Fibroblast of mammary gland (primary cell): ENCODE measurements around the gene MPHOSPH8.
A peak's percentile ranks its signal among the peaks of the same experiment; 100 is the strongest.
"Not testable (repeated sequence)": the region's sequence is repeated elsewhere in the genome, so short reads cannot be mapped to it uniquely, and the experiment has no call there.

Experiments used
- DNase-seq: peaks from one replicate; pipeline ENCODE4 v3.0.0-alpha.2; 2010; ENCODE audit warnings: low read depth
- H3K4me3 ChIP-seq: 2 replicates; pipeline ENCODE4 v1.5.1; 2011; ENCODE audit warnings: low read depth, mild to moderate bottlenecking, low read length, moderate library complexity; ENCODE audit not compliant: control insufficient read depth
- TF ChIP-seq, protein P1 (sequence below): conservative IDR thresholded peaks from 2 replicates; pipeline ENCODE4 v1.5.1; 2011; ENCODE audit warnings: low read depth, low read length, inconsistent platforms; ENCODE audit not compliant: control insufficient read depth, insufficient read depth

The MPHOSPH8 gene

DNA sequence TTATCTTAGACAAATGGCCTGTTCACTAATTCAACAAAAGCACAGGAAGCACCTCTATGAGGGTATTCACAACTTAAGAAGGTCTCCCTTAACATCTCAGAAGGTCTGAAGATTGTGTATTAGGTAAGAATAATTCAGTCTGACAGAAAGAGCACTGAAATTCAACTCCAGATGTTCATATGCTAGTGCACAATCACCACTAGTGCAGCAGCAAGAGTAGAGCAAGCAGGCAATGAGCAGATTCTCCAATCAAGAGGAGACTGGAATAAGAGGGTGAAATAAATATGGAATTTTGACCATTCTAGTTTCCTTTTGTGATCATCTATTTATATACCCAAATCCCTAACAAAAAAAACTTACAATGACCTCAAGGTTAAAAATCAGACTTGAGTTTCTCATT lies 52.0 kb downstream of the MPHOSPH8 start:
- TF ChIP-seq, protein P1, sequence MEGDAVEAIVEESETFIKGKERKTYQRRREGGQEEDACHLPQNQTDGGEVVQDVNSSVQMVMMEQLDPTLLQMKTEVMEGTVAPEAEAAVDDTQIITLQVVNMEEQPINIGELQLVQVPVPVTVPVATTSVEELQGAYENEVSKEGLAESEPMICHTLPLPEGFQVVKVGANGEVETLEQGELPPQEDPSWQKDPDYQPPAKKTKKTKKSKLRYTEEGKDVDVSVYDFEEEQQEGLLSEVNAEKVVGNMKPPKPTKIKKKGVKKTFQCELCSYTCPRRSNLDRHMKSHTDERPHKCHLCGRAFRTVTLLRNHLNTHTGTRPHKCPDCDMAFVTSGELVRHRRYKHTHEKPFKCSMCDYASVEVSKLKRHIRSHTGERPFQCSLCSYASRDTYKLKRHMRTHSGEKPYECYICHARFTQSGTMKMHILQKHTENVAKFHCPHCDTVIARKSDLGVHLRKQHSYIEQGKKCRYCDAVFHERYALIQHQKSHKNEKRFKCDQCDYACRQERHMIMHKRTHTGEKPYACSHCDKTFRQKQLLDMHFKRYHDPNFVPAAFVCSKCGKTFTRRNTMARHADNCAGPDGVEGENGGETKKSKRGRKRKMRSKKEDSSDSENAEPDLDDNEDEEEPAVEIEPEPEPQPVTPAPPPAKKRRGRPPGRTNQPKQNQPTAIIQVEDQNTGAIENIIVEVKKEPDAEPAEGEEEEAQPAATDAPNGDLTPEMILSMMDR: no peak
- H3K4me3 ChIP-seq: no peak overlapping the region
- DNase-seq: no peak

DNA sequence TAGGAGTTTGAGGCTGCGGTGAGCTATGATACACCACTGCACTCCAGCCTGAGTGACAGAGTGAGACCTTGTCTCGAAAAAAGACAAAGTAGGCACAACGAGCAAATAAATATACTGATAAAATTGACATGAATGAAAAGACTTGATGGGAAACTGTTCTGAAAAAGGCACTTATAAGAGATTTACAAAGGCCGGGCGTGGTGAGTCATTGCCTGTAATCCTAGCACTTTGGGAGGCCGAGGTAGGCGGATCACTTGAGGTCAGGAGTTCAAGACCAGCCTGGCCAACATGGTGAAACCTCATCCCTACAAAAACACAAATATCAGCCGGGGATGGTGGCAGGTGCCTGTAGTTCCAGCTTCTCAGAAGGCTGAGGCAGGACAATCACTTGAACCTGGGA lies 58.0 kb downstream of the MPHOSPH8 start:
- H3K4me3 ChIP-seq: not testable (repeated sequence)
- DNase-seq: peak; percentile 34

DNA sequence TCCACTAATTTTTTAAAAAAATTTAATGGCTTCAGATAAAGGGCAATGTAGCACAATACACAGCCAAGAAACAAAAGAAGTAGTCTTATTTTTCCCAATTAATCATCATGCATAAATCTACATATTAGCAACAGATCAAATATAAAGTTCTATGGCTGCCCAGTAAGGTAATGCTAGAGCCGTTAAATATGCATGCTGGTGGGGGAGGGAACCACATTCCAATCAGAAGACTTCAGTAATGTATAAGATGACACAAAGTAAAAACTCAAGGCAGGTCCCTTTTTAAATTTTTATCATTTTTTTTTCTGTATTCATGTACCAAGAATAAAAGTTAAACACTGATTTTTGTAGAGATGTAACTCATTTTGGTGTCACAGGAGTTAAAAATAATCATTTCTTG lies 62.0 kb downstream of the MPHOSPH8 start:
- no peak overlapping the region for H3K4me3 ChIP-seq
- TF ChIP-seq, protein P1: no peak
- DNase-seq: no peak

DNA sequence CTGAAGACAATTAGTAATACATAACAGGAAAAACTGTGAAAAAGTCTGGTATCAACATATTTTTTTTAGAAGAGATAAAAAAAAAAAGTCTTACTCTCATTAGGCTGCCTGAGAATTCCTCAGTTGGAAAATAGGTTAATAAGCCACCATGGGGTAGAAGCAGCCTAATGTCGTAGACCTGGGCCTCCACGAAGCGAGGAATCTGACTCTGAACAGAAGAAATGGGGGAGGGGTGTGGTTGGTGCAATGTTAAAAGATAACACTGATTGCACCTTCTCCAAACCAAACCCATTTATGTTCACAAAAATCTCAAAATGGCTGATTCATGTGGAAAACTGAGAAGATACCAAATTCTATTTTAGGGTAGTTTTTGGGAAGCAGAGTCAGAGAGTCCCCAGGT lies 62.4 kb downstream of the MPHOSPH8 start:
- no peak for DNase-seq
- H3K4me3 ChIP-seq: no peak overlapping the region
- TF ChIP-seq, protein P1: no peak

DNA sequence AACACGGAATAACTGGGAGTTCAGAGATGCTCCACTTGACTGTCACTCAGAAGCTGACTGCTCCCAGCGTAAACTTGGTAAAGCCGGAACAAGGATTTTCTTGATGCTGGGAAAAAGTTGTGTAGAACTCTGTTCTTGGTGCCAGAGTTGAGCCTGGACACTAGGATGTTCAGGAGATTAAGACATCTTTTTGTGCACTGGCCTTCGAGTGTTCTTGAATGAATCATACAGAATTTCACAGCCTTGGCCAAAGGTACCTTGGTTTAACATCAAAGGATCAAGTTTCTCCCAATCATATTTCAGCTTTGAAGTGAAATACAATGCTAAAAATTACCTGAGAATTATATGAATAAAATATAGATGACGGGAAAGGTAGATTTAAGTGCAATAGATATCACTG lies 67.5 kb downstream of the MPHOSPH8 start:
- H3K4me3 ChIP-seq, DNase-seq: not testable (repeated sequence)

DNA sequence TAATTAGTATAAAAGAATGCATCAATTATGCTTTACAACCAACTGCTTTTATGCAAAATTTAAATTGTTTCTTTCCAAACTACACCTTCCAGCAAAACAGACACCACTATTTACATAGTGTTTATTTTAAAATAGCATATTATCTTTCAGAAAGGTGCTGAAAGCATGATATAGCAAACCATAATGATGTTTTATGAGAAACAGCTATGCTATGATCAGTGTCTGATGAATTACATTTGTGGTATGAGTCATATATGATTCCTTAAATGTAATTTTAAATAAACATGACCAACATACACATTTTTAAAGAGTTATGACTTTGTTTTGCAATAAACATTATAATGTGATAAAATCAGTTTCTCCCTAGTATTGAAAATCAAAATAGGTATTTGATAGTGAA lies 68.2 kb downstream of the MPHOSPH8 start:
- H3K4me3 ChIP-seq: not testable (repeated sequence)
- peak; percentile 10 for DNase-seq

DNA sequence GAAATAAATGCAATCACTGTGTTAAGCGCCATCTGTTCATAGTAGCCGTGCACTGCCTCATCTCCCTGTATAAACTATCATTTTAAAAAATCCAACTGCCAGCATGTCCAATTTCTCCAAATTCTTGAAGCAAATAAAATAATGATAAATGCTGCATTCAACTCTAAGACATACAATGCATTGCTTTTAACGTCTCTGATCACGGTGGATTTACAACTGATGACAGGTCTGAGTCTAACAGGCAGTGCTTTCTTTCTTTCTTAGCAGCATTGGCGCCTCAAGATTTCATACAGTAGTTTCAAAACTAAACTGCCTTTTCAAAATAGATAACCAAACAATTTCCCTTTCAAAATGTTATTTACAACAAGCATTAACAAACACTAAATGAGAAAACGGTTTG lies 70.8 kb downstream of the MPHOSPH8 start:
- not testable (repeated sequence) for H3K4me3 ChIP-seq, DNase-seq

DNA sequence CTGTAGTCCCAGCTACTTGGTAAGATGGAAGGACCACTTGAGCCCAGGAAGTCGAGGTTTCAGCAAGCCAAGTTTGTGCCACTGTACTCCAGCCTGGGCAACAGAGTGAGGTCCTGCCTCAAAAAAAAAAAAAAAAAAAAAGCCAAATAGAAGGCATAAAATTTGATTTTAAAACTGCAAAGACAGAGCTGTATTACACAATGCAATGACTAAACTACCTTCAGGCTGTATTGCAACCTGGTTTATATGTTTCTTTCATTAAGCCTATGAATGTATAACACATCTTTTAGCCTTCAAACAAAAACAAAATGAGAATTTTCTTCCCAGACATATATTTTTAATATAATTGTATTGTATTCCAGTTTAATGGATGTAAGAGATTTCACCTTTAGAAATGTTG lies 75.6 kb downstream of the MPHOSPH8 start:
- H3K4me3 ChIP-seq, DNase-seq: not testable (repeated sequence)

DNA sequence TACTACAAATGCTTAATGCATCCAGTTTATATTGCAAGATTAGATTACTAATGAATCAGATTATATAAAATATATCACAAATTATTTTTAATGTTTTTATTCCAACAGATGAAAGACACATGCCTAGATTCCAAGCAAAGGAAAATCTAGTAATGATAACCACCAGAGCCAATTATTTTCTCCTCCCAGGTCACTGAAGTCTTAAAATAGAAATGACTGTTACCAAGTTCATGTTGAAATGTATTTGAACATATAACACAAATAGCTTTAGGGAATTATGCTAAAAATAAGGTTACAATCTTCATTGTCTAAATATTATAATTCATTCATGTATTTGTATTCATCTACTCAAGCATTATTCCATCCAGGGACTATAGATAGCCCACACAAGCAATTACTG lies 76.3 kb downstream of the MPHOSPH8 start:
- not testable (repeated sequence) for H3K4me3 ChIP-seq, DNase-seq

DNA sequence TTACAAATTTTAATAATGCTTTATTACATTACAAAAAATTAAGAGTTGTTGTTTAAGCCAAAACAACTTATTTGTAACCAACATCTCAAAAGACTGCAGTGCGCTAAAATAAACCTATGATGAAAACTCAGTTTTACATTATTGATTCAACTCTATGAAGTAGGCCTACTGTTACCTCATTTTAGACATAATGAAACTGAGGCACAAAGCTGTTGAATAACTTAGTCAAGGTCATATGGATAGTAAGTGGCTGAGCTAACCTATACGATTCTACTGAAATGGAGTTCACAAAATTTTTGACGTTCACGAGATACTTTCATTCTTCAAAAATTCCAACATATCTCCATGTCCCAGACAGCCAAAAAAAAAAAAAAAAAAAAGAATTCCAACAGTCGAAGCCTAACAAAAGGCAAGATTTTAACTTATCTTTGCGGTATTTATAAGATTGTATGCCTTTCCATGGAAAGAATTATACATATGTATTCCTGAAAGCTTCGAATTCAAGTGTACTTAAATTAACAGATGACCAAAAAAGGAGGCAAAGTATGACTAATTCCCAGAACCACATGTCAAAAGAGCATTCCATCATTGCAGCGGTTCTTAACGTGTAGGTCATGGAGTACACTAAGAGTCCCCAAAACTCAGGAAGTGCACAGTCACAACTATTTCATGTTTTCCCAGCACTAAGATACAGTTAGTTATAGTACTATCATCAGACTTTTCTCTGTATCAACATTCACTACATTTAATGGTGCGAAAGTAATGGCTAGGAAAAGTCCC lies 79.9 kb downstream of the MPHOSPH8 start:
- DNase-seq: peak; percentile 81
- no peak overlapping the region for H3K4me3 ChIP-seq
- TF ChIP-seq, protein P1: no peak
